Hematopoietic multipotent progenitor cell treated with erythropoietin and hydrocortisone succinate and interleukin-3 and kit ligand, for 17 days (in vitro differentiated cells): Measurements from ENCODE around the gene DNAJC10.

Experiments used
- DNase-seq: peaks from one replicate; pipeline ENCODE4 v3.0.0-alpha.2; 2015; ENCODE audit warnings: low spot score

Gene DNAJC10

DNA sequence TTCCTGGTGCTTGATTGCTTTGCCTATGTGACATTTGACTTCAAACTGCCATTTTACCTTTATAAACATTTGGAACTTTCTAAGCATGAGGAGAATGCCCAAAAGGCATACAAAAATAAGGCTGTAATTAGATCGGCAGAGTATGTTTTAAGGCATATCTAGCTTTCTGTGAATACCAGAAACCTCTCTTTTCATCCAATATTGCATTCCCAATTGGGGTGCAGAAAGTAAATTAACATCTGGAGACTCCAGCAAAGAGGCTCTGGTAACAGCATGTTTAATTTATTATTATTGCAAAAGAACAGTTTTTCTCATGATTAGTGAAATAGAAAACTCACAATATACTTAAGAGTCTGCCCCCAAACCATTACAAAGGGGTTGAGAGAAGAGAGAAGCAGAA, 118.2 kb downstream of the DNAJC10 start:
- no peak for DNase-seq

DNA sequence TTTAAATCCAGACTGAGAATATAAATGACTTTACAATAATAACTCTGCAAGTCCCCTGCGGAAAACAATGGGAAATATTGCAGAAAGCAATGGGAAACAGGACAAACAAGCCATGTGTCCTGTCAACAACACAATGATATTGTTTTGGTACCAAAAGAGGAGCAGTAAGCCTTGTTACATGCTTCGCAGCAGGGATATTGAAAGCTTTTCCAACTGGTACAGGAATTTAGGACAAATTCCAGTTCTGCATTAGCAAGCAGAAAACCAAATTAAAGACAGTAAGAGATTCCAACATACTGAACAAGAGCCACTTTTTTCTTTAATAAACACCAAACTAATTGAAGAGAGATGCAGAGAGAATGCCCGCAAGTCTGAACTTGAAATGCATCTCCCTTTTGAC, 120.4 kb downstream of the DNAJC10 start:
- no peak for DNase-seq
